Right ventricle myocardium inferior (tissue), 1 donor: ENCODE measurements around the gene DGKG. TPM values are rescaled to one million over a fixed set of nuclear protein-coding genes. Genes with fewer than 3 reads are reported as not detected.
A peak's percentile ranks its signal among the peaks of the same experiment; 100 is the strongest.

ENCODE experiments used
- ATAC-seq: fragments of 200-7000 bp; cut with Tn5 transposase; one replicate; pipeline ENCODE4 v1.9.1; 2020; ENCODE audit warnings: mild to moderate bottlenecking, moderate library complexity
- DNase-seq: peaks from one replicate; pipeline ENCODE4 v3.0.0; 2021; ENCODE audit errors: missing footprints
- intact Hi-C: fragments of 100-400 bp; cut with DNase I; formaldehyde crosslinking; loops from one replicate; pipeline ENCODE4 v1.11.0; 2022
- total RNA-seq: library from RNA; stranded (reverse); fragmentation: NEBNext Ultra II Directional; extraction: Animal tissue kit (Norgen Biotek cat#: 25700); gene quantifications from one replicate; pipeline ENCODE4 v1.2.1, GENCODE V29; 2021
- donor health status: DM: no; HTN: yes; CAD: no; lungs with severe emphysema.

Gene DGKG
- total RNA-seq, 1 donor from 2014 or later, result 31.1 TPM

- ATAC-seq (no peak), DNase-seq (no peak)
- intact Hi-C loops, result no loop called here
Measured at GRCh38 chr3:186169379-186169778, 192.7 kb downstream of the DGKG start.

- DNase-seq (no peak), ATAC-seq (no peak)
- intact Hi-C loops, result no loop called here
Measured at GRCh38 chr3:186168976-186169375, 193.1 kb downstream of the DGKG start.

GRCh38 chr3:186167646-186168395, 194.2 kb downstream of the DGKG start:
- ATAC-seq, result no peak
- intact Hi-C loops, result no loop called here
- DNase-seq, result no peak

- intact Hi-C loops, result no loop called here
- no peak for ATAC-seq
- no peak for DNase-seq
Measured at GRCh38 chr3:186166491-186167288, 195.3 kb downstream of the DGKG start.

- intact Hi-C loops, result no loop called here
- ATAC-seq (no peak), DNase-seq (no peak)
Measured at GRCh38 chr3:186166036-186166435, 196.0 kb downstream of the DGKG start.

- ATAC-seq, result no peak
- intact Hi-C loops, result no loop called here
Measured at GRCh38 chr3:186165331-186165730, 196.7 kb downstream of the DGKG start.

GRCh38 chr3:186164696-186165095, 197.3 kb downstream of the DGKG start:
- intact Hi-C loops, result no loop called here
- ATAC-seq (no peak), DNase-seq (no peak)

More at GRCh38 chr3:186165331-186165730, 196.7 kb downstream of the DGKG start:
- no peak for DNase-seq

GRCh38 chr3:186162221-186162620, 199.8 kb downstream of the DGKG start:
- intact Hi-C loops, result no loop called here
- peak; percentile 72 for DNase-seq

GRCh38 chr3:186160691-186161243, 201.3 kb downstream of the DGKG start:
- no peak for DNase-seq
- ATAC-seq, result no peak
- intact Hi-C loops, result no loop called here

More at GRCh38 chr3:186162221-186162620, 199.8 kb downstream of the DGKG start:
- peak; percentile 71 for ATAC-seq

GRCh38 chr3:186154641-186155040, 207.4 kb downstream of the DGKG start:
- ATAC-seq (no peak), DNase-seq (no peak)
- intact Hi-C loops, result no loop called here

- intact Hi-C loops, result no loop called here
- DNase-seq, result no peak
- peak; percentile 54 for ATAC-seq
Measured at GRCh38 chr3:186152889-186153292, 209.1 kb downstream of the DGKG start.

GRCh38 chr3:186152361-186152798, 209.7 kb downstream of the DGKG start:
- DNase-seq (no peak), ATAC-seq (no peak)
- intact Hi-C loops, result no loop called here

- DNase-seq (no peak), ATAC-seq (no peak)
- intact Hi-C loops, result no loop called here
Measured at GRCh38 chr3:186151077-186151971, 210.7 kb downstream of the DGKG start.

GRCh38 chr3:186150041-186150830, 211.8 kb downstream of the DGKG start:
- no peak for DNase-seq
- no peak for ATAC-seq
- intact Hi-C loops, result no loop called here

GRCh38 chr3:186149319-186149960, 212.6 kb downstream of the DGKG start:
- DNase-seq (no peak), ATAC-seq (no peak)
- intact Hi-C loops, result no loop called here

- DNase-seq (no peak), ATAC-seq (no peak)
- intact Hi-C loops, result no loop called here
Measured at GRCh38 chr3:186144257-186144656, 217.8 kb downstream of the DGKG start.

GRCh38 chr3:186143250-186143649, 218.8 kb downstream of the DGKG start:
- intact Hi-C loops, result no loop called here
- DNase-seq (no peak), ATAC-seq (no peak)
